ENCODE results near the gene KNTC1.

- TF ChIP-seq CTCF (conservative IDR thresholded peaks at IDR 0.05; ENCODE audit: low read length) = no peak
- no peak for TF ChIP-seq EZH2phosphoT487 (IDR thresholded peaks at IDR 0.05; ENCODE audit: borderline replicate concordance)
These were observed 6.8 kb downstream of the KNTC1 start for GRCh38 chr12:122533856-122534255.
